ENCODE measurements around the gene FA2H. TPM values are rescaled to one million over a fixed set of nuclear protein-coding genes. Genes with fewer than 3 reads are reported as not detected.

FA2H gene
- polyA plus RNA-seq, 2 of the 4 experiments (the other 2 are of a cell fraction): 5.6 to 7.1 TPM

GRCh38 chr16:74795104-74795503 is 20.5 kb upstream of the FA2H start:
- ChIA-PET CTCF (interaction anchor here (0.6 to 4.3 kb wide), 5 partner anchors 16 to 822 kb away, joined by 3 to 19 read pairs (median 4); no protein-coding TSS in a partner anchor), POLR2A (no interaction called here)
- TF ChIP-seq NR3C1 (IDR thresholded peaks at IDR 0.05): no peak
- TF ChIP-seq TFCP2L1 (CRISPR knock-in tag; IDR thresholded peaks at IDR 0.05): no peak
- no peak for TF ChIP-seq RARB (CRISPR knock-in tag; IDR thresholded peaks at IDR 0.05)
- no peak for TF ChIP-seq RAD21 (conservative IDR thresholded peaks at IDR 0.05 in 1 of 2, IDR thresholded peaks at IDR 0.05 in 1 of 2)
- TF ChIP-seq KDM5A (IDR thresholded peaks at IDR 0.05): no peak
- TF ChIP-seq HOXB13 (CRISPR knock-in tag; IDR thresholded peaks at IDR 0.05; ENCODE audit: low read depth): no peak
- TF ChIP-seq HMGXB4 (CRISPR knock-in tag; IDR thresholded peaks at IDR 0.05; ENCODE audit: borderline replicate concordance): no peak
- no peak for TF ChIP-seq JUN (IDR thresholded peaks at IDR 0.05)
- TF ChIP-seq MYC (IDR thresholded peaks at IDR 0.05; ENCODE audit: borderline replicate concordance, low read length): no peak
- TF ChIP-seq CTCF (IDR thresholded peaks at IDR 0.05): no peak
- TF ChIP-seq SMC3 (IDR thresholded peaks at IDR 0.05): no peak
- TF ChIP-seq HES2 (IDR thresholded peaks at IDR 0.05): no peak
- no peak for TF ChIP-seq SREBF2 (IDR thresholded peaks at IDR 0.05)
- no peak for TF ChIP-seq POLR2A (IDR thresholded peaks at IDR 0.05; ENCODE audit: low read length)
- H3K9me3 ChIP-seq: peaks cover 8% of the 10 kb centered on the region; the same call in 2 of the 3 replicates
- no peak for DNase-seq (ENCODE audit: low read depth in 1 of 2, low spot score in 1 of 2)
- H3K4me2 ChIP-seq: no peak overlapping the region
- no peak overlapping the region for H3K27ac ChIP-seq
- no peak overlapping the region for H3K4me3 ChIP-seq
- no peak for ATAC-seq
- WGBS (ENCODE audit: missing lambda C conversion rate): 62% methylated on average over 2 of the region's 2 CpGs
- FAIRE-seq: no peak
- H3K4me1 ChIP-seq: no peaks in the 10 kb centered on the region

GRCh38 chr16:74794668-74795067 is 20.0 kb upstream of the FA2H start:
- ATAC-seq (no peak), FAIRE-seq (no peak), DNase-seq (ENCODE audit: low read depth in 1 of 2, low spot score in 1 of 2) (no peak)
- no peak overlapping the region for H3K4me3 ChIP-seq
- no peak for TF ChIP-seq SMC3 (IDR thresholded peaks at IDR 0.05)
- CTCF ChIA-PET: interaction anchor here (0.6 to 4.3 kb wide), 3 partner anchors 18 to 823 kb away, joined by 4 to 19 read pairs (median 16); no protein-coding TSS in a partner anchor
- no peak overlapping the region for H3K27ac ChIP-seq
- no peak overlapping the region for H3K4me2 ChIP-seq
- H3K4me1 ChIP-seq: no peaks in the 10 kb centered on the region
- peaks cover 8% of the 10 kb centered on the region; the same call in 2 of the 3 replicates for H3K9me3 ChIP-seq
- POLR2A ChIA-PET: no interaction called here
- 60% methylated on average over 2 of the region's 2 CpGs for WGBS (ENCODE audit: missing lambda C conversion rate)

- POLR2A ChIA-PET: no interaction called here
- Histone ChIP-seq H3K4me1 (no peaks in the 10 kb centered on the region), H3K9me3 (peaks cover 8% of the 10 kb centered on the region; the same call in 2 of the 3 replicates), H3K4me3 (no peak overlapping the region), H3K27ac (no peak overlapping the region), H3K4me2 (no peak overlapping the region)
- TF ChIP-seq MYC (IDR thresholded peaks at IDR 0.05; ENCODE audit: borderline replicate concordance, low read length): no peak
- no peak for TF ChIP-seq NPAS2 (CRISPR knock-in tag; IDR thresholded peaks at IDR 0.05; ENCODE audit: borderline replicate concordance)
- TF ChIP-seq ELK1 (IDR thresholded peaks at IDR 0.05; ENCODE audit: low read depth, low read length): no peak
- TF ChIP-seq HOXB5 (CRISPR knock-in tag; IDR thresholded peaks at IDR 0.05): no peak
- no peak for TF ChIP-seq EHMT2 (IDR thresholded peaks at IDR 0.05; ENCODE audit: low read depth)
- TF ChIP-seq CBX8 (IDR thresholded peaks at IDR 0.05): no peak
- no peak for TF ChIP-seq RFX5 (IDR thresholded peaks at IDR 0.05)
- TF ChIP-seq HMGXB4 (CRISPR knock-in tag; IDR thresholded peaks at IDR 0.05; ENCODE audit: borderline replicate concordance): no peak
- TF ChIP-seq TP53 (CRISPR knock-in tag; IDR thresholded peaks at IDR 0.05): no peak
- no peak for TF ChIP-seq JUNB (IDR thresholded peaks at IDR 0.05)
- no peak for TF ChIP-seq MAZ (IDR thresholded peaks at IDR 0.05; ENCODE audit: borderline replicate concordance, low read depth, low read length)
- TF ChIP-seq NR3C1 (IDR thresholded peaks at IDR 0.05): no peak
- TF ChIP-seq MAX (IDR thresholded peaks at IDR 0.05): no peak
- no peak for TF ChIP-seq E2F6 (IDR thresholded peaks at IDR 0.05; ENCODE audit: borderline replicate concordance, low read depth)
- TF ChIP-seq HOXB13 (CRISPR knock-in tag; IDR thresholded peaks at IDR 0.05; ENCODE audit: low read depth): no peak
- no peak for TF ChIP-seq SREBF2 (IDR thresholded peaks at IDR 0.05)
- TF ChIP-seq POLR2A (IDR thresholded peaks at IDR 0.05; ENCODE audit: low read length): no peak
- no peak for TF ChIP-seq EP300 (IDR thresholded peaks at IDR 0.05)
- WGBS (ENCODE audit: missing lambda C conversion rate): 47% methylated on average over 2 of the region's 2 CpGs
- FAIRE-seq: peak; percentile 54
- CTCF ChIA-PET: interaction anchor here (4.3 kb wide), 1 partner anchor 69 kb away, joined by 19 read pairs; no protein-coding TSS in a partner anchor
- DNase-seq (ENCODE audit: low read depth in 1 of 2, low spot score in 1 of 2): no peak
- peak in 1 of 2 experiments; percentile 13; a peak in 2 of 6 replicates for ATAC-seq
Observed at GRCh38 chr16:74793571-74793970, 19.0 kb upstream of the FA2H start.
